H1 (cell line): ENCODE results near the gene MTMR6. TPM values are rescaled to one million over a fixed set of nuclear protein-coding genes. Genes with fewer than 3 reads are reported as not detected.

ENCODE experiments used
- CTCF ChIA-PET: fragments of 300-600 bp; sonication (Branson Sonifier 250); formaldehyde crosslinking; loops from one replicate; lab custom pipeline; 2021; ENCODE audit not compliant: partially characterized antibody; lab: Charles Lee
- POLR2A ChIA-PET: fragments of 300-600 bp; sonication (Branson Sonifier 250); formaldehyde crosslinking; loops from one replicate; lab custom pipeline; 2021; ENCODE audit warnings: inconsistent platforms; ENCODE audit not compliant: partially characterized antibody; lab: Charles Lee
- DNase-seq, 2 experiments: peaks; one replicate each; pipeline versions ENCODE4 v3.0.0 to v3.0.0-alpha.2; 2010 to 2022; ENCODE audit warnings: low spot score in 2 of 2, low read depth in 1 of 2, mixed read lengths in 1 of 2
- FAIRE-seq: peaks from 2 replicates; lab custom pipeline; 2011; peaks lifted over from hg19 to GRCh38; lab: Jason Lieb, UNC
- H2AFZ ChIP-seq: 2 replicates; pipeline ENCODE4 v1.8.1; 2012; ENCODE audit warnings: low read length, inconsistent platforms
- H2AK5ac ChIP-seq: 2 replicates; pipeline ENCODE4 v1.6.1; 2013; ENCODE audit warnings: low read depth, low read length
- H2BK120ac ChIP-seq: replicated peaks from 2 replicates; pipeline ENCODE3; 2013; ENCODE audit warnings: low read depth, low read length, inconsistent platforms
- H2BK12ac ChIP-seq: 2 replicates; pipeline ENCODE4 v1.6.1; 2013; ENCODE audit warnings: low read depth, low read length
- H2BK15ac ChIP-seq: 2 replicates; pipeline ENCODE4 v1.6.1; 2013; ENCODE audit warnings: low read length
- H2BK20ac ChIP-seq: 2 replicates; pipeline ENCODE4 v1.6.1; 2013; ENCODE audit warnings: low read length
- H2BK5ac ChIP-seq: 2 replicates; pipeline ENCODE4 v1.6.1; 2013; ENCODE audit warnings: low read depth, low read length
- H3K14ac ChIP-seq: 2 replicates; pipeline ENCODE4 v1.6.1; 2013; ENCODE audit warnings: inconsistent platforms; ENCODE audit not compliant: insufficient read length
- H3K18ac ChIP-seq: 2 replicates; pipeline ENCODE4 v1.6.1; 2013; ENCODE audit warnings: low read length; ENCODE audit errors: extremely low read depth
- H3K23ac ChIP-seq: 2 replicates; pipeline ENCODE4 v1.6.1; 2013; ENCODE audit warnings: inconsistent platforms; ENCODE audit not compliant: insufficient read length
- H3K23me2 ChIP-seq: 2 replicates; pipeline ENCODE4 v1.6.1; 2013; ENCODE audit warnings: low read depth, low read length
- H3K27ac ChIP-seq: 2 replicates; pipeline ENCODE4 v1.6.1; 2011; ENCODE audit warnings: low read depth, low read length, inconsistent platforms
- H3K27me3 ChIP-seq, 4 experiments: replicated peaks in 1 of 4; 1 replicate in 1 of 4; 2 replicates in 3 of 4; pipeline versions ENCODE4 v1.6.1 to v1.8.1; 2011 to 2013; ENCODE audit warnings: low read length in 3 of 4, mild to moderate bottlenecking in 3 of 4, inconsistent platforms in 2 of 4, mixed read lengths in 2 of 4, moderate library complexity in 1 of 4; ENCODE audit not compliant: control insufficient read depth in 3 of 4, insufficient read depth in 3 of 4; ENCODE audit errors: extremely low read depth in 1 of 4
- H3K36me3 ChIP-seq, 4 experiments: 2 replicates each; pipeline versions ENCODE4 v1.6.1 to v1.8.1; 2011 to 2013; ENCODE audit warnings: mild to moderate bottlenecking in 4 of 4, low read length in 3 of 4, moderate library complexity in 2 of 4, control low read depth in 1 of 4, inconsistent platforms in 1 of 4; ENCODE audit not compliant: insufficient read depth in 4 of 4, control insufficient read depth in 2 of 4
- H3K4ac ChIP-seq: replicated peaks from 2 replicates; pipeline ENCODE3; 2013; ENCODE audit warnings: low read length, low read depth, mixed read lengths, inconsistent platforms; ENCODE audit not compliant: insufficient read length
- H3K4me1 ChIP-seq, 4 experiments: replicated peaks in 1 of 4; 1 replicate in 1 of 4; 2 replicates in 3 of 4; pipeline versions ENCODE4 v1.6.1 to v1.8.1; 2011 to 2013; ENCODE audit warnings: low read length in 3 of 4, inconsistent platforms in 2 of 4, mixed read lengths in 1 of 4; ENCODE audit not compliant: insufficient read depth in 4 of 4, control insufficient read depth in 3 of 4
- H3K4me2 ChIP-seq, 2 experiments: 2 replicates each; pipeline versions ENCODE4 v1.6.1 to v1.8.1; 2011 to 2013; ENCODE audit warnings: low read depth in 2 of 2, low read length in 2 of 2, control low read depth in 1 of 2, inconsistent platforms in 1 of 2, mild to moderate bottlenecking in 1 of 2; ENCODE audit not compliant: insufficient read depth in 1 of 2
- H3K4me3 ChIP-seq, 4 experiments: fragments of 200-600, 300-600 bp in 1 of 4; sonication (generic), shearing (Covaris generic), sonication (Bioruptor Twin) in 1 of 4; 2 replicates each; pipeline versions ENCODE4 v1.5.1 to v1.8.1; 2011 to 2016; ENCODE audit warnings: low read length in 4 of 4, low read depth in 3 of 4, control low read depth in 2 of 4, inconsistent platforms in 2 of 4, mild to moderate bottlenecking in 2 of 4, mixed read lengths in 1 of 4, moderate library complexity in 1 of 4; ENCODE audit not compliant: insufficient read depth in 2 of 4; ENCODE audit errors: extremely low read depth in 1 of 4
- H3K56ac ChIP-seq: replicated peaks from 2 replicates; pipeline ENCODE3; 2013; ENCODE audit warnings: low read depth, mild to moderate bottlenecking, mixed read lengths, low read length, inconsistent platforms; ENCODE audit not compliant: insufficient read length
- H3K79me1 ChIP-seq: 2 replicates; pipeline ENCODE4 v1.6.1; 2013; ENCODE audit warnings: low read depth, low read length, control low read depth
- H3K79me2 ChIP-seq, 2 experiments: 2 replicates each; pipeline versions ENCODE4 v1.6.1 to v1.8.1; 2012 to 2013; ENCODE audit warnings: low read length in 2 of 2, mild to moderate bottlenecking in 2 of 2, inconsistent platforms in 1 of 2; ENCODE audit not compliant: insufficient read depth in 2 of 2, control insufficient read depth in 1 of 2
- H3K9ac ChIP-seq, 4 experiments: replicated peaks in 1 of 4; 1 replicate in 1 of 4; 2 replicates in 3 of 4; pipeline versions ENCODE4 v1.6.1 to v1.8.1; 2011 to 2013; ENCODE audit warnings: low read depth in 3 of 4, low read length in 3 of 4, control low read depth in 2 of 4, mild to moderate bottlenecking in 2 of 4, moderate library complexity in 2 of 4, inconsistent platforms in 1 of 4; ENCODE audit errors: extremely low read depth in 1 of 4
- H3K9me3 ChIP-seq, 2 experiments: 2 replicates each; pipeline versions ENCODE4 v1.6.1 to v1.8.1; 2012 to 2013; ENCODE audit warnings: mild to moderate bottlenecking in 2 of 2, moderate library complexity in 2 of 2, control low read depth in 1 of 2, inconsistent platforms in 1 of 2, low read depth in 1 of 2, low read length in 1 of 2, mixed read lengths in 1 of 2; ENCODE audit not compliant: insufficient read depth in 2 of 2
- H4K20me1 ChIP-seq, 2 experiments: replicated peaks in 1 of 2; 2 replicates each; pipeline versions ENCODE3 to v1.8.1; 2011 to 2013; ENCODE audit warnings: inconsistent platforms in 2 of 2, low read length in 2 of 2, mild to moderate bottlenecking in 1 of 2; ENCODE audit not compliant: insufficient read depth in 2 of 2, control insufficient read depth in 1 of 2
- H4K5ac ChIP-seq: 2 replicates; pipeline ENCODE4 v1.6.1; 2013; ENCODE audit warnings: low read length, low read depth, mixed read lengths, inconsistent platforms; ENCODE audit not compliant: insufficient read length
- H4K8ac ChIP-seq: 2 replicates; pipeline ENCODE4 v1.8.0; 2013; ENCODE audit warnings: mild to moderate bottlenecking, moderate library complexity, low read length, inconsistent platforms; ENCODE audit not compliant: insufficient read depth; ENCODE audit errors: extremely low read depth
- H4K91ac ChIP-seq: replicated peaks from 2 replicates; pipeline ENCODE3; 2013; ENCODE audit warnings: low read length, mixed read lengths, inconsistent platforms; ENCODE audit not compliant: insufficient read length
- BRCA1 ChIP-seq: IDR thresholded peaks from 2 replicates; pipeline ENCODE4 v1.6.1; 2012; ENCODE audit warnings: low read depth, low read length, improper control_type of control experiment
- CTCF ChIP-seq, 3 experiments: IDR thresholded peaks; 1 replicate in 2 of 3; 2 replicates in 1 of 3; pipeline versions ENCODE4 v1.5.1 to v1.6.1; 2011; ENCODE audit warnings: low read length in 3 of 3, mild to moderate bottlenecking in 3 of 3, inconsistent platforms in 2 of 3, low read depth in 1 of 3, moderate library complexity in 1 of 3; ENCODE audit not compliant: insufficient read depth in 1 of 3; ENCODE audit errors: control extremely low read depth in 1 of 3
- EZH2 ChIP-seq: fragments of 200-600 bp; sonication (generic); IDR thresholded peaks from 2 replicates; pipeline ENCODE4 v1.7.1; 2012; ENCODE audit warnings: low read depth, mild to moderate bottlenecking, moderate library complexity, low read length, inconsistent platforms; ENCODE audit not compliant: severe bottlenecking
- HDAC2 ChIP-seq, 2 experiments: fragments of 300-600 bp in 1 of 2; sonication (generic) in 1 of 2; IDR thresholded peaks; 2 replicates each; pipeline ENCODE4 v1.6.1; 2011 to 2012; ENCODE audit warnings: low read depth in 2 of 2, low read length in 2 of 2, mild to moderate bottlenecking in 2 of 2, moderate library complexity in 2 of 2, borderline replicate concordance in 1 of 2, inconsistent platforms in 1 of 2
- JUND ChIP-seq: IDR thresholded peaks from 2 replicates; pipeline ENCODE4 v1.6.1; 2011; ENCODE audit warnings: mild to moderate bottlenecking, improper control_type of control experiment, low read length
- NRF1 ChIP-seq: IDR thresholded peaks from 2 replicates; pipeline ENCODE4 v1.6.1; 2011; ENCODE audit warnings: mild to moderate bottlenecking, low read depth, low read length, improper control_type of control experiment
- SP2 ChIP-seq: IDR thresholded peaks from 2 replicates; pipeline ENCODE4 v1.6.1; 2012; ENCODE audit warnings: mild to moderate bottlenecking, low read length, inconsistent platforms
- SP4 ChIP-seq: IDR thresholded peaks from 2 replicates; pipeline ENCODE4 v1.6.1; 2012; ENCODE audit warnings: low read length, inconsistent platforms
- SRF ChIP-seq: IDR thresholded peaks from 2 replicates; pipeline ENCODE4 v1.6.1; 2011; ENCODE audit warnings: mild to moderate bottlenecking, low read depth, low read length, moderate library complexity
- SUZ12 ChIP-seq: fragments of 200-600 bp; sonication (generic); IDR thresholded peaks from 2 replicates; pipeline ENCODE4 v1.6.1; 2012; ENCODE audit warnings: mild to moderate bottlenecking, inconsistent platforms, low read length, moderate library complexity, mixed read lengths
- TCF12 ChIP-seq: IDR thresholded peaks from 2 replicates; pipeline ENCODE4 v1.6.1; 2011; ENCODE audit warnings: low read depth, mild to moderate bottlenecking, low read length
- TEAD4 ChIP-seq: IDR thresholded peaks from 2 replicates; pipeline ENCODE4 v1.6.1; 2012; ENCODE audit warnings: low read depth, low read length, inconsistent platforms, mixed read lengths
- WGBS, 2 experiments: shearing (Covaris generic) in 1 of 2; methylation state at CpG; one replicate each; pipeline versions ENCODE4 v1.1.6 to v1.1.7; 2013 to 2015; ENCODE audit warnings: low lambda C conversion rate in 2 of 2, mixed read lengths in 2 of 2, inconsistent platforms in 1 of 2, low coverage in 1 of 2, missing lambda C conversion rate in 1 of 2; ENCODE audit not compliant: insufficient replicate concordance in 2 of 2, insufficient coverage in 1 of 2, insufficient read length in 1 of 2; ENCODE audit errors: extremely low coverage in 1 of 2, missing lambda C conversion rate in 1 of 2; 5-methylcytosine and 5-hydroxymethylcytosine counted together
- polyA plus RNA-seq, 7 experiments: library from polyadenylated mRNA; depleted of rRNA in 3 of 7; stranded (reverse) in 5 of 7; unstranded in 2 of 7; fragments of >200 nt in 5 of 7; fragments of 200-250 nt in 2 of 7; gene quantifications; 1 replicate in 5 of 7; 2 replicates in 1 of 7; 4 replicates in 1 of 7; pipeline versions ENCODE4 v1.2.1 to v1.2.3, GENCODE V29; 2011 to 2013; ENCODE audit warnings: missing spikeins in 2 of 7, mixed read lengths in 2 of 7
- total RNA-seq: library from RNA; stranded (reverse); fragmentation: NEBNext Ultra II Directional; extraction: Animal tissue kit (Norgen Biotek cat#: 25700); gene quantifications from 2 replicates; pipeline ENCODE4 v1.2.1, GENCODE V29; 2021
- TF ChIP-seq, protein P1 (sequence below): IDR thresholded peaks from 2 replicates; pipeline ENCODE4 v1.6.1; 2012; ENCODE audit warnings: inconsistent platforms

The MTMR6 gene
- total and polyA plus RNA-seq, 2 of the 8 experiments (the other 6 are each of a cell fraction or from before 2014, with no cell fraction given): 2.1 to 8.4 TPM

DNA sequence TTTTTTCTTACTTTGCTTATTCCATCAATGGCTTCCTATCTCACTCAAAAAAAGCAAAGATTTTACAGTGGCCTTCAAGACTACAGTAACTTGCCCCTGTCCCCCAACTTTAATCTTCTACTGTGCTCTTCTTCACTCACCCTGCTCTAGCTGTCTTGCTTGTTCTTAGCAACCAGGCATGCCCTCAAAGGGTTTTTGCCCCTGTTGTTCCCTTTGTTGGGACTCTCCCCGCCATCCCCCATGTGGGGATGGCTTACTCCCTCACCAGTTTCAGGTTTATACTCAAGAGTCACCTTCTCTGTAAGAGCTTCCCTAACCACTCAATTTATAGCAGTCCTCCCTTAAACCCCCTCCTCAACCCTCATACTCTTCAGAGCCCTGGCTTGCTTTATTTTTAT, 5.4 kb downstream of the MTMR6 start:
- Histone ChIP-seq H3K56ac (no peak overlapping the region), H3K79me2 (no peaks in the 10 kb centered on the region; a peak in 1 of 4 replicates), H3K9ac (no peak overlapping the region), H2BK20ac (no peak overlapping the region), H2BK5ac (no peak overlapping the region), H3K18ac (no peak overlapping the region), H3K4ac (no peak overlapping the region), H3K23ac (no peak overlapping the region), H3K4me2 (no peak overlapping the region), H2BK15ac (no peak overlapping the region), H2AK5ac (no peak overlapping the region), H3K23me2 (peaks cover 5% of the 10 kb centered on the region; the same call in 1 of the 2 replicates), H3K9me3 (no peaks in the 10 kb centered on the region), H3K36me3 (no peaks in the 10 kb centered on the region), H4K8ac (no peak overlapping the region), H4K5ac (no peak overlapping the region), H3K4me1 (no peaks in the 10 kb centered on the region), H2BK120ac (no peak overlapping the region), H3K79me1 (no peaks in the 10 kb centered on the region), H2BK12ac (no peak overlapping the region), H3K4me3 (no peak overlapping the region), H4K20me1 (no peaks in the 10 kb centered on the region), H3K14ac (no peak overlapping the region), H2AFZ (no peak overlapping the region), H4K91ac (no peak overlapping the region), H3K27me3 (no peaks in the 10 kb centered on the region), H3K27ac (no peak overlapping the region)
- FAIRE-seq: no peak
- POLR2A ChIA-PET: no interaction called here
- no peak for DNase-seq
- CTCF ChIA-PET: no interaction called here
- WGBS, 2 experiments: 82% methylated on average over 1 of the region's 1 CpG; no CpG with 5 or more reads in 1 of the 2 experiments
- no peak for TF ChIP-seq TCF12
- no peak for TF ChIP-seq TEAD4
- no peak for TF ChIP-seq JUND
- TF ChIP-seq SP4: no peak
- TF ChIP-seq BRCA1: no peak
- no peak for TF ChIP-seq NRF1
- TF ChIP-seq HDAC2 (IDR thresholded peaks at IDR 0.05; ENCODE audit: borderline replicate concordance in 1 of 2, low read depth in 2 of 2, low read length in 2 of 2): no peak
- TF ChIP-seq SUZ12: no peak
- TF ChIP-seq EZH2: no peak
- no peak for TF ChIP-seq SP2
- TF ChIP-seq, protein P1, sequence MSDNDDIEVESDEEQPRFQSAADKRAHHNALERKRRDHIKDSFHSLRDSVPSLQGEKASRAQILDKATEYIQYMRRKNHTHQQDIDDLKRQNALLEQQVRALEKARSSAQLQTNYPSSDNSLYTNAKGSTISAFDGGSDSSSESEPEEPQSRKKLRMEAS: no peak
- no peak for TF ChIP-seq CTCF (IDR thresholded peaks at IDR 0.05; ENCODE audit: control extremely low read depth in 1 of 3, insufficient read depth in 1 of 3, low read depth in 1 of 3, low read length in 3 of 3)
- no peak for TF ChIP-seq SRF
